Activated B cell treated with CpG ODN at 0.5 μM for 24 hours (primary cell): ENCODE measurements around the gene CYSRT1. TPM values are rescaled to one million over a fixed set of nuclear protein-coding genes. Genes with fewer than 3 reads are reported as not detected.

ENCODE experiments used
- ATAC-seq: fragments of 200-7000 bp; cut with Tn5 transposase; one replicate; pipeline ENCODE4 v1.10.0; 2021; ENCODE audit warnings: low read depth, mild to moderate bottlenecking, moderate library complexity
- CTCF ChIA-PET: fragments of 350-600 bp; sonication (Branson Sonifier 250); formaldehyde crosslinking; loops from one replicate; lab custom pipeline; 2021; ENCODE audit warnings: antibody characterized with exemption; lab: Charles Lee
- POLR2A ChIA-PET: fragments of 350-600 bp; sonication (Branson Sonifier 250); formaldehyde crosslinking; loops from one replicate; lab custom pipeline; 2021; ENCODE audit warnings: antibody characterized with exemption; lab: Charles Lee
- DNase-seq: peaks from one replicate; pipeline ENCODE4 v3.0.0; 2022
- H3K27ac Mint-ChIP-seq: one replicate; pipeline ENCODE4 v1.8.0; 2020; ENCODE audit warnings: mixed read lengths
- H3K27me3 Mint-ChIP-seq: one replicate; pipeline ENCODE4 v1.8.0; 2021; ENCODE audit warnings: mixed read lengths
- H3K36me3 Mint-ChIP-seq: one replicate; pipeline ENCODE4 v1.8.0; 2021; ENCODE audit warnings: low read depth, mixed read lengths
- H3K4me1 Mint-ChIP-seq: one replicate; pipeline ENCODE4 v1.8.0; 2021; ENCODE audit warnings: mixed read lengths
- H3K4me3 Mint-ChIP-seq: one replicate; pipeline ENCODE4 v1.8.0; 2020; ENCODE audit warnings: mild to moderate bottlenecking, mixed read lengths
- H3K9me3 Mint-ChIP-seq: one replicate; pipeline ENCODE4 v1.8.0; 2020; ENCODE audit warnings: mixed read lengths
- CTCF ChIP-seq: fragments of 200-600 bp; IDR thresholded peaks from one replicate; pipeline ENCODE4 v1.8.0; 2022; ENCODE audit warnings: antibody characterized with exemption, mild to moderate bottlenecking
- intact Hi-C: fragments of 100-400 bp; cut with micrococcal nuclease; formaldehyde crosslinking; loops from one replicate; pipeline ENCODE4 v1.15.1; 2024
- total RNA-seq: library from RNA; stranded (reverse); gene quantifications from 2 replicates; pipeline ENCODE4 v1.2.3, GENCODE V29; 2022

CYSRT1 gene
- total RNA-seq, 1 donor from 2014 or later, result 0.53 TPM

- peak; percentile 50 for ATAC-seq
- H3K36me3 Mint-ChIP-seq, result no peaks in the 10 kb centered on the region
- no peak for DNase-seq
- intact Hi-C loops, result no loop called here
- no peaks in the 10 kb centered on the region for H3K9me3 Mint-ChIP-seq
- TF ChIP-seq CTCF, result no peak
- CTCF ChIA-PET, result interaction anchor here (0.6 to 1.3 kb wide), 5 partner anchors 12 to 211 kb away, joined by 3 to 7 read pairs (median 4); no protein-coding TSS in a partner anchor
- H3K4me1 Mint-ChIP-seq, result peaks cover 41% of the 10 kb centered on the region
- H3K27ac Mint-ChIP-seq, result peak overlapping the region; percentile 59
- POLR2A ChIA-PET, result interaction anchor here (0.6 to 1.5 kb wide), 5 partner anchors 12 to 234 kb away, joined by 3 to 8 read pairs (median 7); partner anchors contain the start of genes ANAPC2, MAN1B1 and SSNA1
- peak overlapping the region; percentile 66 for H3K4me3 Mint-ChIP-seq
- H3K27me3 Mint-ChIP-seq, result no peaks in the 10 kb centered on the region
These were observed 9.9 kb downstream of the CYSRT1 start for GRCh38 chr9:137234758-137235423.

- intact Hi-C loops, result loop anchor here (1.0 kb wide), 6 partner anchors 35 to 210 kb away; partner anchors contain the start of genes ANAPC2, NPDC1, SSNA1 and TPRN
- H3K27ac Mint-ChIP-seq, result no peak overlapping the region
- ATAC-seq (no peak), DNase-seq (no peak)
- peaks cover 41% of the 10 kb centered on the region for H3K4me1 Mint-ChIP-seq
- no peaks in the 10 kb centered on the region for H3K27me3 Mint-ChIP-seq
- no peak overlapping the region for H3K4me3 Mint-ChIP-seq
- CTCF ChIA-PET, result interaction anchor here (0.7 to 1.9 kb wide), 14 partner anchors 8 to 210 kb away, joined by 3 to 10 read pairs (median 6); partner anchors contain the start of genes MAN1B1, NELFB, NPDC1 and RNF224
- H3K36me3 Mint-ChIP-seq, result no peaks in the 10 kb centered on the region
- TF ChIP-seq CTCF, result no peak
- POLR2A ChIA-PET, result interaction anchor here (0.6 to 1.8 kb wide), 14 partner anchors 13 to 189 kb away, joined by 3 to 9 read pairs (median 7); partner anchors contain the start of genes ANAPC2, MAN1B1, SSNA1 and TOR4A
- no peaks in the 10 kb centered on the region for H3K9me3 Mint-ChIP-seq
These were observed 10.7 kb downstream of the CYSRT1 start for GRCh38 chr9:137235424-137236237.

GRCh38 chr9:137236238-137236935 lies 11.4 kb downstream of the CYSRT1 start:
- peak; percentile 88 for DNase-seq
- H3K27me3 Mint-ChIP-seq, result no peaks in the 10 kb centered on the region
- H3K36me3 Mint-ChIP-seq, result peaks cover 3% of the 10 kb centered on the region
- intact Hi-C loops, result loop anchor here (1.0 kb wide), 6 partner anchors 36 to 209 kb away; partner anchors contain the start of genes ANAPC2, NPDC1, SSNA1 and TPRN
- H3K27ac Mint-ChIP-seq, result no peak overlapping the region
- no peaks in the 10 kb centered on the region for H3K9me3 Mint-ChIP-seq
- peak; percentile 97 for TF ChIP-seq CTCF
- H3K4me3 Mint-ChIP-seq, result peak overlapping the region; percentile 41
- peaks cover 45% of the 10 kb centered on the region for H3K4me1 Mint-ChIP-seq
- POLR2A ChIA-PET, result interaction anchor here (0.6 to 1.8 kb wide), 16 partner anchors 10 to 207 kb away, joined by 3 to 9 read pairs (median 6); partner anchors contain the start of genes ANAPC2, DPP7, MAN1B1 and SSNA1
- CTCF ChIA-PET, result interaction anchor here (0.6 to 1.9 kb wide), 30 partner anchors 9 to 344 kb away, joined by 3 to 13 read pairs (median 4); partner anchors contain the start of genes ANAPC2, MAN1B1, NDOR1 and NELFB
- ATAC-seq, result peak; percentile 33

- H3K4me3 Mint-ChIP-seq, result peak overlapping the region; percentile 41
- H3K36me3 Mint-ChIP-seq, result peaks cover 3% of the 10 kb centered on the region
- no peak for DNase-seq
- no peaks in the 10 kb centered on the region for H3K27me3 Mint-ChIP-seq
- peaks cover 47% of the 10 kb centered on the region for H3K4me1 Mint-ChIP-seq
- no peak for ATAC-seq
- no peak overlapping the region for H3K27ac Mint-ChIP-seq
- ChIA-PET POLR2A (interaction anchor here (0.6 to 1.8 kb wide), 16 partner anchors 11 to 208 kb away, joined by 3 to 9 read pairs (median 6); partner anchors contain the start of genes ANAPC2, DPP7, MAN1B1 and SSNA1), CTCF (interaction anchor here (0.6 to 1.9 kb wide), 30 partner anchors 10 to 344 kb away, joined by 3 to 13 read pairs (median 4); partner anchors contain the start of genes ANAPC2, MAN1B1, NDOR1 and NELFB)
- intact Hi-C loops, result loop anchor here (1.0 kb wide), 6 partner anchors 37 to 208 kb away; partner anchors contain the start of genes ANAPC2, NPDC1, SSNA1 and TPRN
- H3K9me3 Mint-ChIP-seq, result no peaks in the 10 kb centered on the region
- TF ChIP-seq CTCF, result no peak
These were observed 12.0 kb downstream of the CYSRT1 start for GRCh38 chr9:137236936-137237421.
